GM19467 (cell line): ENCODE results near the gene SLC35G4.
"Not testable (repeated sequence)": the region's sequence is repeated elsewhere in the genome, so short reads cannot be mapped to it uniquely, and the experiment has no call there.

Source experiments
- ATAC-seq: cut with Tn5 transposase; IDR thresholded peaks from one replicate; pipeline ENCODE4 v1.9.1; 2021; ENCODE audit warnings: mild to moderate bottlenecking, moderate library complexity; ENCODE audit not compliant: unreplicated experiment

Gene SLC35G4

DNA sequence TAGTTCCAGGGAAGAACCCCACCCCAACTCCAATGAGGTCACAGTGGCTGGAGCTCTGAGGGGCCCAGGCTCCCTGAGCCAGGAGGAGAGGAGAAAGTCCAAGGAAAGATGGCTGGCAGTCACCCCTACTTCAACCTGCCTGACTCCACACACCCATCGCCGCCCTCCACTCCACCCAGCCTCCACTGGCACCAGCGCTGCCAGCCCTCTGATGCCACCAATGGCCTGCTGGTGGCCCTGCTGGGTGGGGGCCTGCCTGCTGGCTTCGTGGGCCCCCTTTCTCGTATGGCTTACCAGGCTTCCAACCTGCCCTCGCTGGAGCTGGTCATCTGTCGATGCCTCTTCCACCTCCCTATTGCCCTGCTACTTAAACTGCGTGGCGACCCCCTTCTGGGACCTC is at the start of gene SLC35G4:
SLC35G4 (plus strand) TSS at position 109 of the 400 bp plus-strand sequence; CDS start at position 109, 0 bp downstream.
- ATAC-seq, result not testable (repeated sequence)

DNA sequence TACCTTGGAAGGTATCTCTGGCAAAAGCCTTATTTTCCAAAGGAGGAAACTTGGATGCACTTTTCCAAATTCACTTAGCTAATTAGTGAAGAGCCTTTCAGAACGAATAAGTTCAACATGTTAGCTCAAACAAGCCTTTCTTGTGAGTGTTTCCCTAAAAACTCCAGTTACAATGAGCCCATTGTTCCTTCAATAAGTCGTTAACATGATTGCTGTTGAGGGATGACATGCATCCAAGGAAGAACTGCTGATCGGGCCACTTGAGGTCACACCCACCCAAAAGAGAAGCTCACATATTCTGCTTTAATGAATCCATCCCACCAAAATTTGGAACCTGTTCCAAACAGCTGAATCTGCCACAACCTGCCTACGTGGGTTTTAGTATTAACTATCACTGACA is 48.1 kb upstream of the SLC35G4 start:
- ATAC-seq, result no peak

DNA sequence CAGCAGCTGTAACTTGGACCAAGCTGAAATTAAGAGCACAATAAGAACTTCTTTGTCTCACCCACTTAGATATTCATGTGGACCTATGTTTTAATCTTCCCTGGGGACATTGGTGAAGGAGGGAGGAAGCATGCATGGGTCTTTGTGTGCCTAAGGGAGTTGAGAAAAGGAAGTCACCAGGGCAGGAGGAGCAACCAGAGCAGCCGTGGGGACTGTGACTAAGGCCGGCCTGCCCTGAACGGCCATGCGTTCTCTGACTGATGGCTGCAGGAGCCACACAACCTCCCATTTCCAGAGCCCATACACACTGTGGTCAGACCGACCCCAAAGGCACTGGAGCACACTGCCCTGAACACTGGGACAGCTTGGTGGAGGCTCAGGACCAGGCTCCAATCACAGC is 43.7 kb upstream of the SLC35G4 start:
- ATAC-seq, result no peak

DNA sequence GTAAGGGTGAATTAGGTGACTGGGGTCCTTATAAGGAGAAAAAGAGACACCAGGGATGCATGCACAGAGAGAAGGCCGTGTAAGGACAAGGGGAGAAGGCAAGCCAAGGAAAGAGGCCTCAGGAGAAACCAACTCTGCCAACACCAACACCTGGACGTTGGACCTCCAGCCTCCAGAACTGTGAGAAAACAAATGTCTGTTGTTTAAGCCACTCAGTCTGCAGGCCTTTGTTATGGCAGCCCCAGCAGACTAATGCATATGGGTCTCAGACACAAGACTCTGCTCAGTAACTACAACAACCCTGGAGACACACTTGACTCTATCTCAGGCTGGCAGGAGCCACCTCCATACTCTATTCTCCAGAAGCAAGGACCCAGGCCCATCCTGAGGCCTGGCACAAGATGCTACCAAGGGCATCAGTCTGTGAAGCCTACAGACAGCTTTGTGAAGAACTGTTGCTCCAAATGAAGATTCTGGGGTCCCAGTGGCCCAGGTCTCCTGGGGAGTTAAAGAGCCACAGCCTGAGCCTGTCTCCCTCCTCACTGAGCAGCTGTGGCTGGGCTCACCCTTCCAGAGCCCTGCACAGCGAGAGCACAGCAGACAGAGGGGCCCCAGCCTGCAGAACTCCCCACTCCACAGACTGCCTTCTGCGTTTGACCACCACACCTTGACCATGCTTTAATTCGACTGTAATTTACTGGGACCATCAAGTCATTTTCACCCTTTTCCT is 43.0 kb upstream of the SLC35G4 start:
- ATAC-seq, result no peak

DNA sequence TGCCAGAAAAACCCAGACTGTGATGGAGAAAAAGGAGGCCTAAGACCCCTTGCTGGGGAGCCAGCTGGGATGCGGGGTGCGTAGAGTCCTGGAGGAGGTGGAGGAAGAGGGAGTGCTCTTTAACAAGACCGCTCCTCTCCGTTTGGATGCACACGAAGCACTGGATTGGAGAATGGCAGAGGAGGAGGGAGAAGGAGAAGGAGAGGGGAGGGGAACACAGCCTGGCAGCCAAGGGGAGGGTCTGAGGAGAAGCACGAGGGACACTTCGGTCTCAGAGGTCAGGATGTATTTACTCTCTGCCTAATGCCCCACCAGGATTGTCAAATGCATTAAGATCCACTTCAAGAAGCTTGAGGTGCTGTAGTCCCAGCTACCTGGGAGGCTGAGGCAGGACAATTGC is 42.0 kb upstream of the SLC35G4 start:
- no peak for ATAC-seq

DNA sequence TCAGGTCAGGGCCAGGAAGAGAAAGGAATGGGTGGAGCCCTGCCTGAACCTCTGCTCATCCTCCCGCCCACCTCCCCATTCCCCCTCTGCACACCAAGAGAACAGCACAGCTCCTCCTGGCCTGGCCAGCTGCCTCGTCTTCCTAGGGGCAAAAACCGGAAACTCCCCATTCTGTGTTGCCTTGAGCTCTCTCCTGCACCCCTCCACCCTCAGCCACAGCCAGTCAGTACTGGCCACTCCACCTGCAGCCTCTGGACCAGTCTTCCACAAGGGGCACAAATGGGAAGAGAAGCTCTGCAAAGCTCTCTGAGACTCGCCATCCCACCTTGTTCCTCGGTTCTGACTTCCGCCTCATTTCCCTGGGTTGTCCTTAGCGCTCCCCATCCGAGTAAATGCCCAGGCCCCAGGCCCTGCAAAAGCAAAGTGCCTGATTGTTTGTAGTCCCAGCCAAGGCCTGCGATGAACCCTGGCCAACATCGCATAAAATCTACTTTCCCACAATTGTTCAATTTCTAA is 39.3 kb upstream of the SLC35G4 start:
- no peak for ATAC-seq

DNA sequence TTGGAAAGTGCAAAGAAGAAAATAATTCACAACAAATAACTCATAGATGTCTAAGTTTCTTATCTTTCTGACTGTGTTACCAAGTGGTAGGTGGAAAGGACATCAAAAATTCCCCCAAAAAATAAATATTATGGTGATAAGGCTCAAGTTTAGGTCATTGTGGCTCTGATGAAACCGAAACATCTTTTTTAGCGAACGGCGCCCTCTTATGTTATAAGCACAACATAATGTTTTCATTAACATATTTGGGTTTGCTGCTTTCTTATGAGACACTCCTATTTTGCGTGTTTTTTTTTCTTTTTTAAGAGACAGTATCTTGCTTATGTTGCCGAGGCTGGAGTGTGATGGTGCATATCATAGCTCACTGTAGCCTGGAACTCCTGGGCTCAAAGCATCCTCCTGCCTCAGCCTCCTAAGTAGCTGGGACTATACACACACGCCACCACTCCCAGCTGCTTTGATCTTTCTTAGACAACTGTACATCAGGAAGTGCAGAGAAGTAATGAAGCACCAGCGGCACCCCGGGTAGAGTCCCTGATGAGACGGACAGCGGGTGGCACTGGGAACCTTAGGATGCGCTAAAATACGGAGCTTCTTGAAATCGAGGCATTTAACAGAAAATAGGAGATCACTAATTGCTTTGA is 38.5 kb upstream of the SLC35G4 start:
- no peak for ATAC-seq

DNA sequence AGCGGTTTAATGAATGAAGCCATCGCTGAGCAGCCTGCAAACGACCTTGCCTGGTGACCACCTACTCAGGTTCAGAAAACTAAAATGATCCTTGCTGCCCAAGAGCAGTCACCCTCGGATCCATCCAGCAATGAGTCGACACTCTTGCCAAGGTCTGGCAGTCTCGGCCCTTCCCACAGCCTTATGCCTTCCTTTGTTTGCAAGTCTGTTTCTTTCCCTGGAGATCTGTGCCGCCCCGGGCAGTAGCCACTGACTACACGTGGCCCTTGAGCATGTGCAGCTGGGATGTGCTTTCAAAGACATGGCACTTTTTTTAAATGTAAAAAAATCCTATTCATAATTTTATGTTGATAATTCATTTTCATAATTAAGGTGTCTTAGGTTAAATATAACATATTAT is 37.2 kb upstream of the SLC35G4 start:
- no peak for ATAC-seq

DNA sequence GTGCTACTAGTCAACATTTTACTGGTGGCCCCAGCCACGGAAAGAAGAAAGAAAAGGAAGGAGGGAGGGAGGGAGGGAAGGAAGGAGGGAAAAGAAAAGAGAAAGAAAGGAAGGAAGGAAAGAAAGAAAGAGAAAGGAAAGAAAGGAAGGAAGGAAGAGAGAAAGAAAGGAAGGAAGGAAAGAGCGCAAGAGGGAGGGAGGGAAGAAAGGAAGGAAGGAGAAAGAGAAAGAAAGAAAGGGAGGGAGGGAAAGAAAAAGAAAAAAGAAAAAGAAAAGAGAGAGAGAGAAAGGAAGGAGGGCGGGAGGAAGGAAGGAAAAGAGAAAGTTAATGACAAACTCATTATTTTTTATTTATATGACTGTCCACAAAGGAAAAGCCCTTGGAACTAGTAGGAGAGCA is 34.9 kb upstream of the SLC35G4 start:
- ATAC-seq, result no peak

DNA sequence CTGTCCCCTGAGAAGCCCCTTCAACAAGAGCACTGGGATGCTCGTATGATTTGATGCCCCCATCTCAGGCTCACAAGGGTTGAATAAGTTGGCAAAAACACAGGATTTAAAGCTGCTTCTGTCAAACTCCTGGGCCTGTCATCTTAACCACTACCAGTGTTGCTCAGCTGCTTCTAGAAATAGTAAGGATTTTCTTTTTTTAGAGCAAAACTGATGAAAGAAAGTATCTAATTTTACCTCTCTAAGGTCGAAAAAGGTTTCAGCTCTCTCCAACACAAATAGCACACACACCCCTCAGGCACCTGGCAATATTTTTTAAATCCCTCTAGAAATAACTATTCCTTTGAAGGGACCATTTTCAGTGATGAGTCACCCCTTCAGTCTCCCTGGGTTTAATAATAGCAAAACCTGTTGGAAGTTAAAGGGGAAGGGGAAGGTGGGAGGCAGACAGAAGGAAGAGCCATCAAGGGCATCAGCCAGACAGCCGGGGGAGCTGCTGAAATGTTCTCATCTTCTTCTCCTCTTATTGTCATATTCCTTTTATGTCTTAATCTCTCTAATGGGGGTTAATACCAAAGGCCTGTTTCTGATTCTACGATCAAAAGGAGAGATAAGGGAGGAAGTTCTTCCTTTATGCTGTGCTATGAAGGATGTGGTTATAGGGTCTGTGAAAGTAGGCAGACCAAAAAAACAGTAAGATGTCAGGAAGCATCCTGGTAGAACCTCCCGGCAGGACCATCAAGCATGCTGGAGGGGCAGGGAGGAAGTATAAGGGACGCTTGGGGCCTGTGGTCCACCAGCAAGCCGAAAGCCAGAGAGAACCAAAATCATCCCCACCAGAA is 31.9 kb upstream of the SLC35G4 start:
- ATAC-seq, result no peak

DNA sequence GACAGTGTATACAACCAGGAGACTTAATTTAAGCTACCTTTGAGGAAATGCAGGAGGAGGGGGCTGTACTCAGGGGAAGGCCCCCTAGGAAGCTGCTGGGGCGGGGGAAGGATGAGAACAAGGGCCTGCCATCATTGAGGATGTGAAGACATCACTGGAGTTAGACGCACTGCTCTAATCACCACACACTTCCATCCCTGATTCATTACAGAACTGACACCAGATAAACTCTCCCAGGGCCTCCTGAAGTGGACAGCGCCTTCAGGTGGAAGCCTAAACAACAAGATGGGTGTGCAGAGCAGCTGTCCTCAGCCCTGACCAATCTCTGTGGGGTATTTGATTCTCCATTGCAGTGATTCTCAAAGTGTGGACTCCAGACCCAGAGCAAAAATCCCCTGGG is 30.6 kb upstream of the SLC35G4 start:
- no peak for ATAC-seq

DNA sequence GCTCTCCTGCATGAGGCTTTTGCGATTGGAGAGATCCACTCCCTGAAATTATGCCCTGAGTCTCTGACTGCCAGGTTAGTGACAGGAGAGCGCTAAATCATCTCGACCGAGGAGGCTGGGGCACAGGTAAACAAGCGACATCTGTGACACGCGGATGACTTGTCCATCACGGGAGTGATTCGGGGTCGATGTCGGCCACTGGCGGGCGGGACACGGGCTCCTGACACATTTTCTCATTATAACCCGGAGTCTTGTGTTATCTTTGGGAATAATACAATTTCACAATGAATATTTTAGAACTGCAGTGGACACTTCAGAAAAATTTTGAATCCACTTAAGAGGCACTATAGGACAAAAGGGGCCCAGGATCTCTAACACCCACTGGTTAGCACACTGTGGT is 29.5 kb upstream of the SLC35G4 start:
- ATAC-seq, result no peak

DNA sequence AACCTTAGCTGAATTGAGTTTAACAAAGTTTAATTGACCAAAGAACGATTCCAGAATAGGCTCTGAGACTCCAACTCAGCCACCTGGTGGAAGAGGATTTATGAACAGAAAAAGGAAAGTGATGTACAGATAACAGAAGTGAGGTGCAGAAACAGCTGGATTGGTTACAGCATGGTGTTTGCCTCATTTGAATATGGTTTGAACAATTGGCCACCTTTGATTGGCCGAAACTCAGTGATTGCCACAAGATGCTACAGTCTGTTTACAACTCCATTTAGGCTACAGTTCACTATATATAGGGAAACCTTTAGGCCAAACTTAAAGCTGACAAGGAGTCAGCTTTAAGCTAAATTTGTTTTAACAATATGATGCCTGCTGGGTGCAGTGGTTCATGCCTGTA is 28.1 kb upstream of the SLC35G4 start:
- no peak for ATAC-seq

DNA sequence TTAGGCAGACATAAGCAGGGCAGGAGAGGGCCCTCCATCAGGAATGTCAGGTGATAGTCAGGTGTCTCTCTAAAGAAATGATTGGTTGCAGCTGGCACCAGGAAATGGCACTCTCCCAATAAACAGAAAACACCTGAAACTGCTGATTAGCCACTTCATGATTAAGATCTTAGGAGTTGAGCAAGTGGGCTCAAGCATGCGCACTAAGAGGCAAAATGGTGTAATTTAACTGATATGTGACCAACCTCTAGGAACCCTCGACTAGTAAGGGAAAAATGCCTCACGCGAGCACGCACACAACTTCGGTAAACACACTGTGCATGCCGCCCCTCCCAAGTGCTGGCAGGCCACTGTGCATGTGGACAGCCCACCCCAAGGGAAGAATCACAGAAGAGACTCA is 23.8 kb upstream of the SLC35G4 start:
- no peak for ATAC-seq

DNA sequence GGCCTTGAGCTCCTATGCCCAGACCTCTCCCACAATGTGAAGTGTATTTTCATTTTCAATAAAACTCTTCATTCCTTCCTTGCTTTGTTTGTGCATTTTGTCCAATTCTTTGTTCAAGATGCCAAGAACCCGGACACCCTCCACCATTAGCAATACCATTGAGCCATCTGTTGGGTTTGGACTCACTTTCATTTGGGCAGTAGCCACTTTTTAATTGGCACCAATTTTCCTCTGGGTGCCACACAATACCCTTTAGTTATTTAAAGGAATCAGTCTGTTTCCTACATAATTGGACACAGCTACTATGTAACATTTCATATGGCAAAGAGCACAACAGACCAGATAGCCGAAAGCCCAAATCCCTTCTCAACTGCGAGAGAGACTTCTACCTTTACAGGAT is 22.5 kb upstream of the SLC35G4 start:
- ATAC-seq, result no peak

DNA sequence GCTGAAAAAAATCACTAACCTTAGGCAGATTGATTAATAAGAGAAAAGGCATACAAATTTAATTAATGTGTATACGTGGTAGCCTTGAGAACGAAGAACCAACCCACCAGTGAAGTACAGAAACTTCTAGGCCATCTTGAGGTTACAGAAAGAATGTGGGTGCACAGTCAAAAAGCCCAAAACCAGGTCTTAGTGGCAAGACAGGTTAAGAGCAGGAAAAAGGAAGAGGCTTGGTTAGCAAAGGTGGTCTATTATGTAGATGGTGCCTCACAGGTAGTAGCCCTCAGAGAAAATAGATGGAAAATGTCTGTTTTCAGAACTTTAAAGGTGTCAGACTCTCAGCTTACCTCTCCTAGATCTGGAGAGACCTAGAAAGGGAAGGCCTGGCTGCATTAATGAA is 22.0 kb upstream of the SLC35G4 start:
- ATAC-seq, result no peak

DNA sequence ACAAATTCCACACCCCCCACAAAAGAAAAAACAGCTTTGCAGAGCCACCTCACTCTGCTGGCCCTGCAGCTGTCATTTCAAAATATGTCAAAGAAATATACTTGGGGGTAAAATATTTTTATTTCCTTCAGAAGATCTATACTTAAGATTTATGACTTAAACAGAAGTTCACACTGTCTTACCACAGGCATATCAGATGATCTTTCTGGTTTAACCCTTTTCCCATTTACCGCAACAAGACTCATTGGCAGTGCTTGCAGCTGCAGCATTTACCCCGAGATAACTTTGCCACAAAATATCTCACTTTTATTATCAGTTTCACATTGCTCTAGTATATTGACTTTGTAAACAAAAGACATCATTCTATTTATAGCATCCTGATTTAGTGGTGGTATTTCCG is 21.6 kb upstream of the SLC35G4 start:
- no peak for ATAC-seq

DNA sequence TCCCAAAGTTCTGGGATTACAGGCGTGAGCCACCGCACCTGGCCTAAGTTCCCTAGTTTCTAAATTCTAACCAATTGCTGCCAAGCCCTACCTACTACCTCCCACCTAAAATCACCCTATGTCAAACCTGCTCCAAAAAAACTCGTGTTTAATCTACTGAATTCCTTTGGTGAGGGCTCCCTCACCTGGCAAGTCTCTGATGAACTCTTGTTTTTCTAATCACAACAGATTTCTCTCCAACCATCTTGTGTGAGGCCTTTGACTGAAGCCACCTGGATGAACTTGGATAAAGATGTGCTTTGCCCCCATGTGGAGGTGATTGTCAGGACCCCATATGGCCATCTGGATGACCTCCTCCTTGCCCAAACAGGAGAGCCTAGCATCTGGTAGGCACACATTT is 17.4 kb upstream of the SLC35G4 start:
- ATAC-seq, result no peak

DNA sequence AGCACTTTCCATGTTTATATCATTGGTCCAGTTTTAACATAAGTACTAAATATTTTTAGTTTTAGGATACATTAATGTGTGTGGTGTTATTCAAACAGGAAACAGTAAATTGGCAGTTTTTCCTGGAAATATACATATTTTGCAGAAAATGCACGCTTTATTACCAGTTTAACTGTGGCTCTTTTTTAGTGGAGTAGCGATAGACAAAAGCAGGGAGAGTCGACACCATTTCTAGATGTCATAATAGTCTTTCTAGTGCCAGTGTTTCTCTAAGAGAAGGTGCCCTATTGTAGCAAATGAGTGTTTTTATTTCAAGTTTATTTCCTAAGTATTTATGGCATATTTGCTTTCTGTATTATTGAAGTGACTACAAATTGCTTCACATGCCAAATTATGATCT is 9.1 kb upstream of the SLC35G4 start:
- ATAC-seq, result no peak

DNA sequence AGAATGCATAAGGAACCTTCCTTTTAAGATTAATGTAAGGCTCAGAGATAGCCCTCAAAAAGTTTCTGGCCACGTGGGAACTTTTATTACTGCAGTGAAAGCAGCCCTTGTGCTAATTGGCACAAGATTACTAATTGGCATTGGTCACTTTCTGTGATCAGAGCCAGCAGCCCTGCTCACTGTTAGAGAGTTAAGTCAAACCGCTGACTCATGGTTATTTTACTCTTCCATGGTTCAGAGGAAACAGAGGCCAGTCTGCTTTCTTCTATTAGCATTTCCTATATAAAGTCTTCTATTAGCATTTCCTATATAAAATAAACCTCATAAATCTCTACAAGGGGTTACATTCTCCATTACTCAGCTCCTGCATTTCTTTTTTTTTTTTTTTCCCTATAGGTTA is 1.5 kb upstream of the SLC35G4 start:
- ATAC-seq, result no peak

DNA sequence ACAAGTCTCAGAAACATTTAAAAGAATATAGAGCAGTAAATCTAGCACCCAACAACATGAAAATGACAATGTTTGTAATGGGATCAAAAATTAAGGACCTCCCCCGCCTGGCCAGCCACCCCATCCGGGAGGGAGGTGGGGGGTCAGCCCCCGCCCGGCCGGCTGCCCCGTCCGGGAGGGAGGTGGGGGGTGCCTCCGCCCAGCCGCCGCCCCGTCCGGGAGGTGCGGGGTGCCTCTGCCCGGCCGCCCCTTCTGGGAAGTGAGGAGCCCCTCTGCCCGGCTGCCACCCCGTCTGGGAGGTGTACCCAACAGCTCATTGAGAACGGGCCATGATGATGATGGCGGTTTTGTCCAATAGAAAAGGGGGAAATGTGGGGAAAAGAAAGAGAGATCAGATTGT is 778 bp upstream of the SLC35G4 start:
- not testable (repeated sequence) for ATAC-seq

DNA sequence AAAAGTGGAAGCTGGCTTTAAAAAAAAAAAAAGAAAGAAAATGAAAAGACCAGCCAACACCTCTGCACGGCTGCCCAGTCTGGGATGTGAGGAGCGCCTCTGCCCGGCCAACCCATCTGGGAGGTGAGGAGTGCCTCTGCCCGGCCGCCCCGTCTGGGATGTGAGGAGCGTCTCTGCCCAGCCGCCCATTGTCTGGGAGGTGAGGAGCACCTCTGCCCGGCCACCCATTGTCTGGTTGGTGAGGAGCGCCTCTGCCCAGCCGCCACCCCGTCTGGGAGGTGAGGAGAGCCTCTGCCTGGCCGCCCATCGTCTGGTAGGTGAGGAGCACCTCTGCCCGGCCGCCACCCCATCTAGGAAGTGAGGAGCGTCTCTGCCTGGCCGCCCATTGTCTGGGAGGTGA is 3.7 kb downstream of the SLC35G4 start:
- ATAC-seq, result not testable (repeated sequence)
